Astrocyte (in vitro differentiated cells and primary cell): ENCODE results near the gene TMCC1. TPM values are rescaled to one million over a fixed set of nuclear protein-coding genes. Genes with fewer than 3 reads are reported as not detected.

Experiments
- DNase-seq: peaks from one replicate; pipeline ENCODE4 v3.0.0-alpha.2; 2010; ENCODE audit warnings: low read depth
- FAIRE-seq: peaks from 2 replicates; lab custom pipeline; 2011; peaks lifted over from hg19 to GRCh38; lab: Jason Lieb, UNC
- H2AFZ ChIP-seq: 2 replicates; pipeline ENCODE4 v1.6.0; 2012; ENCODE audit warnings: low read depth, low read length, inconsistent platforms
- H3K27ac ChIP-seq: 2 replicates; pipeline ENCODE4 v1.5.1; 2011; ENCODE audit warnings: low read depth, low read length, inconsistent platforms
- H3K27me3 ChIP-seq: 2 replicates; pipeline ENCODE4 v1.6.0; 2011; ENCODE audit warnings: low read length, inconsistent platforms; ENCODE audit not compliant: insufficient read depth
- H3K36me3 ChIP-seq: 2 replicates; pipeline ENCODE4 v1.5.1; 2011; ENCODE audit warnings: low read length, inconsistent platforms; ENCODE audit not compliant: insufficient read depth
- H3K4me1 ChIP-seq: 2 replicates; pipeline ENCODE4 v1.5.1; 2011; ENCODE audit warnings: low read length, inconsistent platforms; ENCODE audit not compliant: insufficient read depth
- H3K4me2 ChIP-seq: 2 replicates; pipeline ENCODE4 v1.6.0; 2012; ENCODE audit warnings: low read length, inconsistent platforms
- H3K4me3 ChIP-seq: 2 replicates; pipeline ENCODE4 v1.5.1; 2011; ENCODE audit warnings: low read depth, mild to moderate bottlenecking, low read length, inconsistent platforms; ENCODE audit not compliant: insufficient read depth
- H3K79me2 ChIP-seq: 2 replicates; pipeline ENCODE4 v1.6.0; 2012; ENCODE audit warnings: mild to moderate bottlenecking, low read length, inconsistent platforms; ENCODE audit not compliant: insufficient read depth
- H3K9ac ChIP-seq: 2 replicates; pipeline ENCODE4 v1.6.0; 2012; ENCODE audit warnings: mild to moderate bottlenecking, low read length, inconsistent platforms
- H3K9me3 ChIP-seq: 2 replicates; pipeline ENCODE4 v1.5.1; 2012; ENCODE audit warnings: low read depth, mild to moderate bottlenecking, low read length, inconsistent platforms; ENCODE audit not compliant: insufficient read depth
- H4K20me1 ChIP-seq: 2 replicates; pipeline ENCODE4 v1.6.0; 2012; ENCODE audit warnings: low read length, inconsistent platforms; ENCODE audit not compliant: insufficient read depth
- H3K27ac Mint-ChIP-seq: one replicate; pipeline ENCODE4 v1.8.0; 2021; ENCODE audit warnings: mild to moderate bottlenecking, mixed read lengths; ENCODE audit not compliant: unreplicated experiment
- H3K27me3 Mint-ChIP-seq: one replicate; pipeline ENCODE4 v1.8.0; 2021; ENCODE audit warnings: low read depth, mixed read lengths; ENCODE audit not compliant: unreplicated experiment
- H3K36me3 Mint-ChIP-seq: one replicate; pipeline ENCODE4 v1.8.0; 2021; ENCODE audit warnings: low read depth, mixed read lengths; ENCODE audit not compliant: unreplicated experiment
- H3K4me1 Mint-ChIP-seq: one replicate; pipeline ENCODE4 v1.8.0; 2021; ENCODE audit warnings: low read depth, mixed read lengths; ENCODE audit not compliant: unreplicated experiment
- H3K4me3 Mint-ChIP-seq: one replicate; pipeline ENCODE4 v1.8.0; 2021; ENCODE audit warnings: mild to moderate bottlenecking, moderate library complexity, mixed read lengths; ENCODE audit not compliant: unreplicated experiment
- H3K9me3 Mint-ChIP-seq: one replicate; pipeline ENCODE4 v1.8.0; 2021; ENCODE audit warnings: mild to moderate bottlenecking, mixed read lengths; ENCODE audit not compliant: unreplicated experiment
- EZH2 ChIP-seq: IDR thresholded peaks from 2 replicates; pipeline ENCODE4 v1.6.1; 2012; ENCODE audit warnings: mild to moderate bottlenecking, low read length, inconsistent platforms; ENCODE audit not compliant: insufficient read depth
- total RNA-seq: library from RNA; stranded (reverse); gene quantifications from 2 replicates; pipeline ENCODE4 v1.2.1, GENCODE V29; 2021
- TF ChIP-seq, protein P1 (sequence below): IDR thresholded peaks from 2 replicates; pipeline ENCODE4 v1.5.1; 2011; ENCODE audit warnings: low read depth, mild to moderate bottlenecking, inconsistent platforms, low read length, moderate library complexity; ENCODE audit not compliant: insufficient read depth

Gene TMCC1
- total RNA-seq, 1 donor from 2014 or later = 37.9 TPM

DNA sequence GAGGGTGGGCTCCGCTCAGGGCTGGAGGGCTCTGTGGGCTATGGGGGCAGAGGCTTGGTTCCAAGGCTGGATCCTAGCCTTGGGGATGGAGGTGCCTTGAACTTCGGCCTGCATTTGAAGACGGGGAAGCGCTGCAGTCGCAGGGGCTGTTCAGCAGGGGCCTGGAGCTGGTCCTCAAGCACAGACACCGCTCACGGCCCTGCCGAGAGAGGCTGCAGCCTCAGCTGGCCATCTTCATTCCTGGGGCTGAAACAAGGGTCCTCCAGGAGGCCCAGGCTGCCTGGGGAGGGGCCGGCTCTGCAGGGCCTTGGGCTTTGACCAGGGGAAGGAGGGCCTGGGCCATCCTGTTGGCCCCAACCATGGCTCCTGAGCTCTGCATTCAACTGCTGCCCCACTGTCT, 261.5 kb downstream of the TMCC1 start:
- no peak overlapping the region for H3K9ac ChIP-seq
- Mint-ChIP-seq H3K27ac (no peak overlapping the region), H3K4me1 (peaks cover 10% of the 10 kb centered on the region), H3K4me3 (no peak overlapping the region), H3K9me3 (peaks cover 6% of the 10 kb centered on the region), H3K36me3 (peaks cover 3% of the 10 kb centered on the region), H3K27me3 (peaks cover 2% of the 10 kb centered on the region)
- H3K4me3 ChIP-seq = no peak overlapping the region
- no peak overlapping the region for H2AFZ ChIP-seq
- TF ChIP-seq, protein P1, sequence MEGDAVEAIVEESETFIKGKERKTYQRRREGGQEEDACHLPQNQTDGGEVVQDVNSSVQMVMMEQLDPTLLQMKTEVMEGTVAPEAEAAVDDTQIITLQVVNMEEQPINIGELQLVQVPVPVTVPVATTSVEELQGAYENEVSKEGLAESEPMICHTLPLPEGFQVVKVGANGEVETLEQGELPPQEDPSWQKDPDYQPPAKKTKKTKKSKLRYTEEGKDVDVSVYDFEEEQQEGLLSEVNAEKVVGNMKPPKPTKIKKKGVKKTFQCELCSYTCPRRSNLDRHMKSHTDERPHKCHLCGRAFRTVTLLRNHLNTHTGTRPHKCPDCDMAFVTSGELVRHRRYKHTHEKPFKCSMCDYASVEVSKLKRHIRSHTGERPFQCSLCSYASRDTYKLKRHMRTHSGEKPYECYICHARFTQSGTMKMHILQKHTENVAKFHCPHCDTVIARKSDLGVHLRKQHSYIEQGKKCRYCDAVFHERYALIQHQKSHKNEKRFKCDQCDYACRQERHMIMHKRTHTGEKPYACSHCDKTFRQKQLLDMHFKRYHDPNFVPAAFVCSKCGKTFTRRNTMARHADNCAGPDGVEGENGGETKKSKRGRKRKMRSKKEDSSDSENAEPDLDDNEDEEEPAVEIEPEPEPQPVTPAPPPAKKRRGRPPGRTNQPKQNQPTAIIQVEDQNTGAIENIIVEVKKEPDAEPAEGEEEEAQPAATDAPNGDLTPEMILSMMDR = no peak
- TF ChIP-seq EZH2 = no peak
- no peak overlapping the region for H3K27ac ChIP-seq
- H4K20me1 ChIP-seq = no peaks in the 10 kb centered on the region
- DNase-seq (no peak), FAIRE-seq (no peak)
- no peak overlapping the region for H3K4me2 ChIP-seq
- no peaks in the 10 kb centered on the region for H3K27me3 ChIP-seq
- no peaks in the 10 kb centered on the region for H3K79me2 ChIP-seq
- no peaks in the 10 kb centered on the region for H3K36me3 ChIP-seq
- peaks cover 12% of the 10 kb centered on the region for H3K4me1 ChIP-seq
- peaks cover 5% of the 10 kb centered on the region for H3K9me3 ChIP-seq

DNA sequence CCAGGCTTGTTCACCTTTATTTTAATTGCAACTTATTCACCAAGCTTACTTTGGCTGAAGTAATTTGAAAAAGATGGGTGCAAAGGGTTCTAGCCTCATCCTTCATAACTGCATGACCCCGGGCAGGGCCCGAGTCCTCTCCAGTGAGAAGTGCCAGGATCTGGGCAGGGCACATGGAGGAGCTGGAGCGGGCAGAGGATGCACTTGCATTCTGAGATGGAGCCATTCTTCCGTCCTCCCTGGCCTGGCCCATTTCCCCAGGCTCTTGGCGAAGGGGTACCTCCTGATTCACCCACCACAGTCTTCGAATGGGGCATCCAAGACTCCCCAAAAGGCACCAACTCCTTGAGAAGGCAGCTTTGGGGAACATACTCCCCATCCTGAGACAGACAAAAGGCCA, 264.5 kb downstream of the TMCC1 start:
- H3K36me3 ChIP-seq = no peaks in the 10 kb centered on the region
- Mint-ChIP-seq H3K9me3 (no peaks in the 10 kb centered on the region), H3K36me3 (no peaks in the 10 kb centered on the region), H3K4me1 (peaks cover 19% of the 10 kb centered on the region), H3K27ac (no peak overlapping the region), H3K27me3 (peaks cover 2% of the 10 kb centered on the region), H3K4me3 (no peak overlapping the region)
- H4K20me1 ChIP-seq = no peaks in the 10 kb centered on the region
- no peak overlapping the region for H2AFZ ChIP-seq
- peaks cover 28% of the 10 kb centered on the region for H3K4me1 ChIP-seq
- no peaks in the 10 kb centered on the region for H3K27me3 ChIP-seq
- no peaks in the 10 kb centered on the region for H3K79me2 ChIP-seq
- DNase-seq (no peak), FAIRE-seq (no peak)
- H3K27ac ChIP-seq = no peak overlapping the region
- no peak overlapping the region for H3K4me2 ChIP-seq
- H3K4me3 ChIP-seq = no peak overlapping the region
- H3K9ac ChIP-seq = no peak overlapping the region
- TF ChIP-seq, protein P1 = no peak
- no peak for TF ChIP-seq EZH2
- no peaks in the 10 kb centered on the region for H3K9me3 ChIP-seq

DNA sequence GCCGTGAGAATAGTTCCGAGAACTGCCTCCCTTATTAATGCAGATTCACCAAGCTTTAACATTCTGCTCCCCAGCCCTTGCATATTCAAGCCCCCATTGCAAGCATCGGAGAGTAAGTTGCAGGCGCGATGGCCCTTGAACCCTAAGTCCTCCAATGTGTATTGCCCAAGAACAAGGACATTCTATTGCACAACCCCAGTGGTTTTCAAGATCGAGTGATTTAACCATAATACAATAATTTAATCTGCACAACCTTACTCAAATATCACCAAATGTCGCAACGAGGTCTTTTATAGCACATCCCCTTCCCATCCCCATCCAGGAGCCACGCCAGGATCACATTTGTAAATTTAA, 265.4 kb downstream of the TMCC1 start:
- Histone ChIP-seq H3K27ac (no peak overlapping the region), H3K4me2 (peak overlapping the region; percentile 90), H4K20me1 (no peaks in the 10 kb centered on the region), H3K36me3 (no peaks in the 10 kb centered on the region), H3K9ac (peak overlapping the region; percentile 84), H3K9me3 (no peaks in the 10 kb centered on the region), H2AFZ (peak overlapping the region; percentile 92), H3K4me1 (peaks cover 35% of the 10 kb centered on the region), H3K79me2 (no peaks in the 10 kb centered on the region), H3K4me3 (peak overlapping the region; percentile 48), H3K27me3 (no peaks in the 10 kb centered on the region)
- no peaks in the 10 kb centered on the region for H3K9me3 Mint-ChIP-seq
- no peak for TF ChIP-seq EZH2
- TF ChIP-seq, protein P1 = no peak
- no peaks in the 10 kb centered on the region for H3K27me3 Mint-ChIP-seq
- peak overlapping the region; percentile 86 for H3K4me3 Mint-ChIP-seq
- no peaks in the 10 kb centered on the region for H3K36me3 Mint-ChIP-seq
- no peak for DNase-seq
- peaks cover 19% of the 10 kb centered on the region for H3K4me1 Mint-ChIP-seq
- H3K27ac Mint-ChIP-seq = peak overlapping the region; percentile 99
- no peak for FAIRE-seq
